ENCODE results near the gene MMD2.

MMD2 gene

DNA sequence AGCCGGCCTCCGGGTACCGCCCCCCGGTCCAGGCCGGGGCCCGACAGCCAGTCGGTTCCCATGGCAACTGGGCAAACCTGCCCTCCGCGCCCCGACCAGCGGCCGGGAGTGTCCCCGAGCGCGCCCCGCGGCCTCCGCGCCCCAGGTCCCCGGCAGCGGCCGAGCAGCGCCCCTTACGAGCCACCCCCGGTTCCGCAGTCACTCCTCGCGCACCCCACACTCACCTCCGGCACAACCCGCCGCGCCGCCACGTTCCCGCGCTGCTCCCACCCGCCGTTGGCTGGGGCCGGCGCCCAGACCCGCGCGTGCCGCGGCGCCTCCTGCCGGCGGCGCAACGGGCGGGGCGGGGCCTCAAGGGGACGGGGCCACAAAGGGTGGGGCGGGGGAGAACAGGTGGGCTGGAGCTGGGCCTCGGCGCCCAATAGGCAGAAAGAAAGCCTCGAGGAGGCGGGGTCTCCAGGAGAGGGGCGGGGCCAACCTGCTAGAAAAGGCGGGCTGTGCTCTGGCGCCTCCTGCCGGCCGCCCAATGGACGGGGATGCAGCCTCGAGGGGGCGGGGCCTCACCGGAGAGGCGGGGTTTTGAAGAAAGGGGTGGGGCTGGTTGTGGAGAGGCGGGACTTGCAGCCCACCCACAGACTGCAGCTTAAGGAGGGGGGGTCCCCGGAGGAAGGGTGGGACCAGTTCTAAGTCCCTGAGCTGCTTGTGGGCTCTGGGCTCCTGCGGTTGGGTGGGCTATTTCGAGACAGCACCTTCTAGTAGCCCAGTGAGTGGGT lies 75.4 kb downstream of the MMD2 start, which contains the start of gene RADIL:
Gene RADIL, minus strand, starts transcription at position 345 of the 773 bp plus-strand sequence. CDS start 5,577 bp downstream, outside the sequence.
- TF ChIP-seq POLR2AphosphoS5 (IDR thresholded peaks at IDR 0.05; ENCODE audit: low read depth) (no peak), SPI1 (IDR thresholded peaks at IDR 0.05; ENCODE audit: borderline replicate concordance, low read depth) (no peak), GABPA (IDR thresholded peaks at IDR 0.05; ENCODE audit: low read depth) (no peak)
- TF ChIP-seq, protein P1, sequence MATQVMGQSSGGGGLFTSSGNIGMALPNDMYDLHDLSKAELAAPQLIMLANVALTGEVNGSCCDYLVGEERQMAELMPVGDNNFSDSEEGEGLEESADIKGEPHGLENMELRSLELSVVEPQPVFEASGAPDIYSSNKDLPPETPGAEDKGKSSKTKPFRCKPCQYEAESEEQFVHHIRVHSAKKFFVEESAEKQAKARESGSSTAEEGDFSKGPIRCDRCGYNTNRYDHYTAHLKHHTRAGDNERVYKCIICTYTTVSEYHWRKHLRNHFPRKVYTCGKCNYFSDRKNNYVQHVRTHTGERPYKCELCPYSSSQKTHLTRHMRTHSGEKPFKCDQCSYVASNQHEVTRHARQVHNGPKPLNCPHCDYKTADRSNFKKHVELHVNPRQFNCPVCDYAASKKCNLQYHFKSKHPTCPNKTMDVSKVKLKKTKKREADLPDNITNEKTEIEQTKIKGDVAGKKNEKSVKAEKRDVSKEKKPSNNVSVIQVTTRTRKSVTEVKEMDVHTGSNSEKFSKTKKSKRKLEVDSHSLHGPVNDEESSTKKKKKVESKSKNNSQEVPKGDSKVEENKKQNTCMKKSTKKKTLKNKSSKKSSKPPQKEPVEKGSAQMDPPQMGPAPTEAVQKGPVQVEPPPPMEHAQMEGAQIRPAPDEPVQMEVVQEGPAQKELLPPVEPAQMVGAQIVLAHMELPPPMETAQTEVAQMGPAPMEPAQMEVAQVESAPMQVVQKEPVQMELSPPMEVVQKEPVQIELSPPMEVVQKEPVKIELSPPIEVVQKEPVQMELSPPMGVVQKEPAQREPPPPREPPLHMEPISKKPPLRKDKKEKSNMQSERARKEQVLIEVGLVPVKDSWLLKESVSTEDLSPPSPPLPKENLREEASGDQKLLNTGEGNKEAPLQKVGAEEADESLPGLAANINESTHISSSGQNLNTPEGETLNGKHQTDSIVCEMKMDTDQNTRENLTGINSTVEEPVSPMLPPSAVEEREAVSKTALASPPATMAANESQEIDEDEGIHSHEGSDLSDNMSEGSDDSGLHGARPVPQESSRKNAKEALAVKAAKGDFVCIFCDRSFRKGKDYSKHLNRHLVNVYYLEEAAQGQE (IDR thresholded peaks at IDR 0.05; ENCODE audit: insufficient replicate concordance, low read depth), result no peak
- TF ChIP-seq, protein P2, sequence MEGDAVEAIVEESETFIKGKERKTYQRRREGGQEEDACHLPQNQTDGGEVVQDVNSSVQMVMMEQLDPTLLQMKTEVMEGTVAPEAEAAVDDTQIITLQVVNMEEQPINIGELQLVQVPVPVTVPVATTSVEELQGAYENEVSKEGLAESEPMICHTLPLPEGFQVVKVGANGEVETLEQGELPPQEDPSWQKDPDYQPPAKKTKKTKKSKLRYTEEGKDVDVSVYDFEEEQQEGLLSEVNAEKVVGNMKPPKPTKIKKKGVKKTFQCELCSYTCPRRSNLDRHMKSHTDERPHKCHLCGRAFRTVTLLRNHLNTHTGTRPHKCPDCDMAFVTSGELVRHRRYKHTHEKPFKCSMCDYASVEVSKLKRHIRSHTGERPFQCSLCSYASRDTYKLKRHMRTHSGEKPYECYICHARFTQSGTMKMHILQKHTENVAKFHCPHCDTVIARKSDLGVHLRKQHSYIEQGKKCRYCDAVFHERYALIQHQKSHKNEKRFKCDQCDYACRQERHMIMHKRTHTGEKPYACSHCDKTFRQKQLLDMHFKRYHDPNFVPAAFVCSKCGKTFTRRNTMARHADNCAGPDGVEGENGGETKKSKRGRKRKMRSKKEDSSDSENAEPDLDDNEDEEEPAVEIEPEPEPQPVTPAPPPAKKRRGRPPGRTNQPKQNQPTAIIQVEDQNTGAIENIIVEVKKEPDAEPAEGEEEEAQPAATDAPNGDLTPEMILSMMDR (IDR thresholded peaks at IDR 0.05; ENCODE audit: insufficient read depth, low read length), result no peak
- H3K27me3 ChIP-seq (ENCODE audit: insufficient read depth, poor library complexity, severe bottlenecking), result peaks cover 12% of the 10 kb centered on the region
- peak within 1 kb of the TSS; percentile 20; the same call in 1 of the 2 replicates for H3K4me3 ChIP-seq (replicated peaks; ENCODE audit: insufficient read depth, low read length)
- peak; percentile 58 to 80 for DNase-seq (ENCODE audit: low read depth in 1 of 2, low spot score in 1 of 2)
- no peak within 1 kb of the TSS for H3K27ac ChIP-seq (replicated peaks)

DNA sequence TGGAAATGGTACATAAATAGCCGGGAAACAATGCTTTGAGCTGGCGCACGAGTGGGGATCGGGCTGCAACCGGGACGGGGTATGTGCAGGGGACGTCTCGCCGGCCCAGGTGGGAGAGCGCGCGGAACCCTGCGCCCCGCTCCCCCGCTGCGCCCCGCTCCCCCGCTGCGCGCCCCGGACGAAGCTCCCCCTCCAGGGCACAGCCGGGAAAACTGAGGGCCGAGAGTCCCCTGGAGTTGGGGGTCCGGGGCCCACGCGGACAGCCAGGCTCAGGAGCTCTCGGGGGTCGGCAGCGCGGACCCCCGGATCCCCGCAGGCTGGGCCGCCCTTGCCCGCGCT lies 76.0 kb downstream of the MMD2 start:
- Histone ChIP-seq H3K4me3 (replicated peaks; ENCODE audit: insufficient read depth, low read length) (peak overlapping the region; percentile 20; the same call in 1 of the 2 replicates), H3K27me3 (ENCODE audit: insufficient read depth, poor library complexity, severe bottlenecking) (peaks cover 12% of the 10 kb centered on the region), H3K27ac (replicated peaks) (no peak overlapping the region)
- no peak for DNase-seq (ENCODE audit: low read depth in 1 of 2, low spot score in 1 of 2)
- TF ChIP-seq, protein P1 (IDR thresholded peaks at IDR 0.05; ENCODE audit: insufficient replicate concordance, low read depth), result no peak
- no peak for TF ChIP-seq SPI1 (IDR thresholded peaks at IDR 0.05; ENCODE audit: borderline replicate concordance, low read depth)
- no peak for TF ChIP-seq POLR2AphosphoS5 (IDR thresholded peaks at IDR 0.05; ENCODE audit: low read depth)
- no peak for TF ChIP-seq GABPA (IDR thresholded peaks at IDR 0.05; ENCODE audit: low read depth)
- TF ChIP-seq, protein P2 (IDR thresholded peaks at IDR 0.05; ENCODE audit: insufficient read depth, low read length), result no peak

DNA sequence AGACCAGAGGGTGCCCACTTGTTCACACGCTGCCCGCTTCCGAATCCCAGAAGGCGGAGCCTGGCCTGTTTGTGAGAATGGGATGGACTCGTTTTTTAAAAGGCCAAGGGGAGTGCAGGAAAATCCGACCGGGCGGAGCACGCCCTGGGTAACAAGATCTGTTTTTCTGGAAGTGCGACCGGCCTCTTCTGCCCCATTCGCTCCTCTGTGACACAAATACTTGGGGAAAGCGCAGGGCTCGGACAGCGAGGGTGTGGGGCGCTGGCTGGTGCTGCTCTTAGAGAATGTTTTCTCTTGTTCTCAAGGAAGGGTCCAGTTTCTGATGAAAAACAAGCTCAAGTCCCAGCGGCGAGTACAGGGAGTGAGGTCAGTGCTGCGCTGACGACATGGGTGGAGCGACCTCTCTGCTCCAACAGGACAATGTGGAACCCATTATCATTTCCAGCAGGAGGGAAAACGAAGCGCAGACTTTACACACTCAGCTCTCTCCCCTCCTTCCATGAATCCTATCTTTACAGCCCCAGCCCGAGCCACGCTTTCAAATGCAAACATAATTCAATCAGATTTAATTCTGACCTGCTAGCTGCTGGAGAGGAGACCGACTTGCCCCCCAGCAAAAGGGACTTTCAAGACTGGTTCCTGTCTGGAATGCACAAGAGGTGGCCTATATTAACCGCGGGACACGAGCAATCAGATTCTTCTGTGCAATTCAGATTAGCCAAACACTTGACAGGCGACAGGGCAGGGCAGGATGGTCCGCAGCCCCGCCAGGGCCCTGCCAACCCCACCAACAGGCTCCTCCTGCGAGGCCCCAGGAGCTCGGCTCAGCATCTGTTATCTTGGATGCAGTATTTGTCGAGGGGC lies 76.6 kb downstream of the MMD2 start:
- TF ChIP-seq, protein P1 (IDR thresholded peaks at IDR 0.05; ENCODE audit: insufficient replicate concordance, low read depth), result no peak
- no peak for TF ChIP-seq POLR2AphosphoS5 (IDR thresholded peaks at IDR 0.05; ENCODE audit: low read depth)
- no peak for TF ChIP-seq GABPA (IDR thresholded peaks at IDR 0.05; ENCODE audit: low read depth)
- no peak for TF ChIP-seq SPI1 (IDR thresholded peaks at IDR 0.05; ENCODE audit: borderline replicate concordance, low read depth)
- TF ChIP-seq, protein P2 (IDR thresholded peaks at IDR 0.05; ENCODE audit: insufficient read depth, low read length), result no peak
- DNase-seq (ENCODE audit: low read depth in 1 of 2, low spot score in 1 of 2), result no peak
- H3K27me3 ChIP-seq (ENCODE audit: insufficient read depth, poor library complexity, severe bottlenecking), result peaks cover 12% of the 10 kb centered on the region
- no peak overlapping the region for H3K4me3 ChIP-seq (replicated peaks; ENCODE audit: insufficient read depth, low read length)
- no peak overlapping the region for H3K27ac ChIP-seq (replicated peaks)

Data from HL-60 (cell line).